Measurements from ENCODE around the gene TRPM3.

The TRPM3 gene

GRCh38 chr9:71096421-71097108 lies 24.9 kb downstream of the TRPM3 start:
- DNase-seq: no peak

- no peak for DNase-seq
These were observed 26.6 kb downstream of the TRPM3 start for GRCh38 chr9:71094708-71095251.

- no peak for DNase-seq
These were observed 30.5 kb downstream of the TRPM3 start for GRCh38 chr9:71090896-71091295.

GRCh38 chr9:71079451-71079850 lies 42.0 kb downstream of the TRPM3 start:
- DNase-seq: no peak

GRCh38 chr9:71076096-71076495 lies 45.3 kb downstream of the TRPM3 start:
- no peak for DNase-seq

- no peak for DNase-seq
These were observed 47.9 kb downstream of the TRPM3 start for GRCh38 chr9:71073494-71073893.

GRCh38 chr9:71072587-71072986 lies 48.8 kb downstream of the TRPM3 start:
- no peak for DNase-seq

- DNase-seq: no peak
These were observed 49.8 kb downstream of the TRPM3 start for GRCh38 chr9:71071633-71072032.

- no peak for DNase-seq
These were observed 62.8 kb downstream of the TRPM3 start for GRCh38 chr9:71058660-71059059.

GRCh38 chr9:71052287-71052686 lies 69.1 kb downstream of the TRPM3 start:
- no peak for DNase-seq

GRCh38 chr9:71048280-71048679 lies 73.1 kb downstream of the TRPM3 start:
- DNase-seq: no peak

GRCh38 chr9:71042448-71042990 lies 78.9 kb downstream of the TRPM3 start:
- DNase-seq: no peak

GRCh38 chr9:71037521-71037920 lies 83.9 kb downstream of the TRPM3 start:
- DNase-seq: no peak

- no peak for DNase-seq
These were observed 84.9 kb downstream of the TRPM3 start for GRCh38 chr9:71036501-71036900.

GRCh38 chr9:71032779-71033178 lies 88.6 kb downstream of the TRPM3 start:
- DNase-seq: no peak

- DNase-seq: no peak
These were observed 95.7 kb downstream of the TRPM3 start for GRCh38 chr9:71025728-71026127.

GRCh38 chr9:71025201-71025600 lies 96.2 kb downstream of the TRPM3 start:
- DNase-seq: no peak

GRCh38 chr9:71010258-71010657 lies 111.2 kb downstream of the TRPM3 start:
- no peak for DNase-seq

GRCh38 chr9:71005456-71005855 lies 116.0 kb downstream of the TRPM3 start:
- DNase-seq: no peak

GRCh38 chr9:71004196-71004595 lies 117.2 kb downstream of the TRPM3 start:
- no peak for DNase-seq

- DNase-seq: no peak
These were observed 118.1 kb downstream of the TRPM3 start for GRCh38 chr9:71003346-71003745.

- no peak for DNase-seq
These were observed 119.5 kb downstream of the TRPM3 start for GRCh38 chr9:71001780-71002386.

GRCh38 chr9:70998962-70999361 lies 122.5 kb downstream of the TRPM3 start:
- DNase-seq: no peak

- no peak for DNase-seq
These were observed 125.9 kb downstream of the TRPM3 start for GRCh38 chr9:70995511-70995910.

All from activated naive CD4-positive, alpha-beta T cell treated with Interleukin-2 at 50 U/mL for 16 hours (primary cell).